Measurements from ENCODE around the gene CNTNAP5. TPM values are rescaled to one million over a fixed set of nuclear protein-coding genes. Genes with fewer than 3 reads are reported as not detected.

Gene CNTNAP5
- polyA plus RNA-seq, 4 donors = 0.03 to 0.12 TPM; not detected in 2

DNA sequence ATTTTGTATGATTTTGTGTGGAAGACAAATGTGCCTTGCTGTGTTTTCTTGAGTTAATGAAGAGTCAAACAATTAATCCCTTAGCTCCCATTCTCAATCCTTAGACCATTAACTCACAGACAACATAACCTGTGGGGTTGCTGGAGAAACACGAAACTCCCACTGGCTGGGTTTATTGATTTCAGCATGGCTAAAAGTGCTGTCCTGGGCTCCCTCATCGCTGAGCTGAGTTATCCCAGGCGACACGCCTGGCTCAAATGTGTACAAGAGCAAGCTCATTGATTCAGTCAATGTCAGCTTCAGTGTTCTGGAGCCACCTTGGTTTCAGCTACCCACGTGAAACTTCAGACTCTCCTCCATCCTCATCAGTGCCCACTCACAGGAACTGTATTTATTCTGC, 896.1 kb downstream of the CNTNAP5 start:
- H3K27me3 ChIP-seq (ENCODE audit: control insufficient read depth in 3 of 3, insufficient read depth in 3 of 3, low read length in 3 of 3) = no peaks in the 10 kb centered on the region
- WGBS, 3 donors = 58 to 67% (median 66%) methylated on average over 5 of the region's 5 CpGs
- no peaks in the 10 kb centered on the region for H3K36me3 ChIP-seq (ENCODE audit: control insufficient read depth in 3 of 3, insufficient read depth in 2 of 3, low read depth in 1 of 3, low read length in 3 of 3)
- no peaks in the 10 kb centered on the region for H3K4me1 ChIP-seq (ENCODE audit: control insufficient read depth in 3 of 3, insufficient read depth in 2 of 3, low read depth in 1 of 3, low read length in 2 of 3)
- H3K27ac ChIP-seq (ENCODE audit: low read depth in 1 of 3, low read length in 2 of 3) = no peak overlapping the region
- H3K9me3 ChIP-seq (ENCODE audit: control insufficient read depth in 2 of 2, insufficient read depth in 1 of 2, low read depth in 1 of 2, low read length in 1 of 2) = no peaks in the 10 kb centered on the region
- no peak overlapping the region for H3K4me3 ChIP-seq (ENCODE audit: low read depth in 1 of 3, low read length in 3 of 3)
- FAIRE-seq = no peak
- DNase-seq = no peak

DNA sequence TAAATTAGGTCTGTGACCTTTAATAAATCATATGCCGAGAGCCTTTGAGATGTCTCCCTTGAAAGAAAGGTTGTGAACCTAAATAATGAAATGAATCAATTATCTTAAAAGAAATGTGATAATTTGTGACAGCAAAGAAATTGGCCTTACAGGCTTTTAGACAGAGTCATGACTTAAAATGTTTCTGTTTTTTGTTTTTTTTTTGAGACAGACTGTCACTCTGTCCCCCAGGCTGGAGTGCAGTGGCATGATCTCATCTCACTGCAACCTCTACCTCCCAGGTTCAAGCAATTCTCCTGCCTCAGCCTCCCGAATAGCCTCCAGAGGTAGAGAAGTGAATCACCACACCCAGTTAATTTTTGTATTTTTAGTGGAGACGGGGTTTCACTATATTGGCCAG, 898.0 kb downstream of the CNTNAP5 start:
- FAIRE-seq (no peak), DNase-seq (no peak)
- Histone ChIP-seq H3K27me3 (ENCODE audit: control insufficient read depth in 3 of 3, insufficient read depth in 3 of 3, low read length in 3 of 3) (no peaks in the 10 kb centered on the region), H3K27ac (ENCODE audit: low read depth in 1 of 3, low read length in 2 of 3) (no peak overlapping the region), H3K9me3 (ENCODE audit: control insufficient read depth in 2 of 2, insufficient read depth in 1 of 2, low read depth in 1 of 2, low read length in 1 of 2) (no peaks in the 10 kb centered on the region), H3K36me3 (ENCODE audit: control insufficient read depth in 3 of 3, insufficient read depth in 2 of 3, low read depth in 1 of 3, low read length in 3 of 3) (no peaks in the 10 kb centered on the region), H3K4me3 (ENCODE audit: low read depth in 1 of 3, low read length in 3 of 3) (no peak overlapping the region), H3K4me1 (ENCODE audit: control insufficient read depth in 3 of 3, insufficient read depth in 2 of 3, low read depth in 1 of 3, low read length in 2 of 3) (no peaks in the 10 kb centered on the region)
- 91 to 92% (median 91%) methylated on average over 3 of the region's 3 CpGs for WGBS, 3 donors

DNA sequence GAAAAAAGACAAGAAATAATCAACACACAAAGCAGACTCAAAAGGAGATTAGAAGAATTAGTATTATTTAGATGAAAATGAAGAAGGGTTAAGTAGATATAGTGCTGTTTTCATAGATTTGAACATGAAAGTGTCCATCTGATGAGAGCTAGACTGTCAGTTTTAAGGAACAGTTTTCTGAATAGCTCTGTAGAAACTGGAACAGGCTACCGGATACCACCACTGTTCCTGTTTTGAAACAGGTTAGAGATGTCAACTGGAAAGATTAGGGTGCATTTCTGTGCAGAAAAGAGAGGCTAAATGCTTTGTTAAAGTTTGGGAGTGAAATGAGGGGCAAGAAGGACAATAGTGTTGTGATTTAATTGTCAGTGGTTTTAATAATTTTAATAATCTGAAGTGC, 908.8 kb downstream of the CNTNAP5 start:
- H3K9me3 ChIP-seq (ENCODE audit: control insufficient read depth in 2 of 2, insufficient read depth in 1 of 2, low read depth in 1 of 2, low read length in 1 of 2) = no peaks in the 10 kb centered on the region
- H3K4me1 ChIP-seq (ENCODE audit: control insufficient read depth in 3 of 3, insufficient read depth in 2 of 3, low read depth in 1 of 3, low read length in 2 of 3) = no peaks in the 10 kb centered on the region
- no peak for FAIRE-seq
- no peak overlapping the region for H3K4me3 ChIP-seq (ENCODE audit: low read depth in 1 of 3, low read length in 3 of 3)
- no peaks in the 10 kb centered on the region for H3K36me3 ChIP-seq (ENCODE audit: control insufficient read depth in 3 of 3, insufficient read depth in 2 of 3, low read depth in 1 of 3, low read length in 3 of 3)
- no peak for DNase-seq
- WGBS, 3 donors = 67 to 88% (median 71%) methylated on average over 1 of the region's 1 CpG
- no peak overlapping the region for H3K27ac ChIP-seq (ENCODE audit: low read depth in 1 of 3, low read length in 2 of 3)
- no peaks in the 10 kb centered on the region for H3K27me3 ChIP-seq (ENCODE audit: control insufficient read depth in 3 of 3, insufficient read depth in 3 of 3, low read length in 3 of 3)

DNA sequence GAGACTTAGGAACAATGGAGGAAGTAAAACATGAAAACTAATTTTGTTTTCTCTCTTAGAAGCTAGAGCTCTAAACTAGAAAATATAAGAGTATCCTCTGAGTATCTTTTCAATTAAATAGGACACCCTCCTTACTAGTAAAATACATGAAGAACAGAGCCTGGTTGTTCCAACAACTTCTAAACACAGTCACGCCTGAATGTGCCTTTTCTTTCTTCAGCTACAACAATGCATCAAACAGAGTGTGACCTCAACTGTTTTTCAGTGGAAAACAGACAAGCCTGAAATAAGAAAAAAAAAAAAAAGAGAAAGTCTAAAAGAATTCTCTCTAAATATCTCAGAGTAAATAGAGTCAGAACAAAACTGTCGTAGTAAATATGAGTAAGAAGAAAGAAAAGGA, 928.8 kb downstream of the CNTNAP5 start:
- Histone ChIP-seq H3K36me3 (ENCODE audit: control insufficient read depth in 3 of 3, insufficient read depth in 2 of 3, low read depth in 1 of 3, low read length in 3 of 3) (no peaks in the 10 kb centered on the region), H3K4me3 (ENCODE audit: low read depth in 1 of 3, low read length in 3 of 3) (no peak overlapping the region), H3K27me3 (ENCODE audit: control insufficient read depth in 3 of 3, insufficient read depth in 3 of 3, low read length in 3 of 3) (no peaks in the 10 kb centered on the region), H3K27ac (ENCODE audit: low read depth in 1 of 3, low read length in 2 of 3) (no peak overlapping the region), H3K9me3 (ENCODE audit: control insufficient read depth in 2 of 2, insufficient read depth in 1 of 2, low read depth in 1 of 2, low read length in 1 of 2) (no peaks in the 10 kb centered on the region), H3K4me1 (ENCODE audit: control insufficient read depth in 3 of 3, insufficient read depth in 2 of 3, low read depth in 1 of 3, low read length in 2 of 3) (no peaks in the 10 kb centered on the region)
- DNase-seq (no peak), FAIRE-seq (no peak)
- WGBS, 3 donors = 80 to 88% (median 81%) methylated on average over 2 of the region's 2 CpGs

- no peak overlapping the region for H3K27ac ChIP-seq (ENCODE audit: low read depth in 1 of 3, low read length in 2 of 3)
- WGBS, 3 donors = 57 to 77% (median 69%) methylated on average over 1 of the region's 1 CpG
- H3K4me3 ChIP-seq (ENCODE audit: low read depth in 1 of 3, low read length in 3 of 3) = no peak overlapping the region
- H3K9me3 ChIP-seq (ENCODE audit: control insufficient read depth in 2 of 2, insufficient read depth in 1 of 2, low read depth in 1 of 2, low read length in 1 of 2) = no peaks in the 10 kb centered on the region
- H3K4me1 ChIP-seq (ENCODE audit: control insufficient read depth in 3 of 3, insufficient read depth in 2 of 3, low read depth in 1 of 3, low read length in 2 of 3) = no peaks in the 10 kb centered on the region
- FAIRE-seq (no peak), DNase-seq (no peak)
- no peaks in the 10 kb centered on the region for H3K27me3 ChIP-seq (ENCODE audit: control insufficient read depth in 3 of 3, insufficient read depth in 3 of 3, low read length in 3 of 3)
- no peaks in the 10 kb centered on the region for H3K36me3 ChIP-seq (ENCODE audit: control insufficient read depth in 3 of 3, insufficient read depth in 2 of 3, low read depth in 1 of 3, low read length in 3 of 3)
Observed at GRCh38 chr2:124959581-124959980, 934.5 kb downstream of the CNTNAP5 start.

- H3K36me3 ChIP-seq (ENCODE audit: control insufficient read depth in 3 of 3, insufficient read depth in 2 of 3, low read depth in 1 of 3, low read length in 3 of 3) = no peaks in the 10 kb centered on the region
- no peak for DNase-seq
- no peaks in the 10 kb centered on the region for H3K9me3 ChIP-seq (ENCODE audit: control insufficient read depth in 2 of 2, insufficient read depth in 1 of 2, low read depth in 1 of 2, low read length in 1 of 2)
- no peak overlapping the region for H3K4me3 ChIP-seq (ENCODE audit: low read depth in 1 of 3, low read length in 3 of 3)
- 67 to 75% (median 70%) methylated on average over 4 of the region's 4 CpGs for WGBS, 3 donors
- no peaks in the 10 kb centered on the region for H3K27me3 ChIP-seq (ENCODE audit: control insufficient read depth in 3 of 3, insufficient read depth in 3 of 3, low read length in 3 of 3)
- FAIRE-seq = no peak
- no peaks in the 10 kb centered on the region for H3K4me1 ChIP-seq (ENCODE audit: control insufficient read depth in 3 of 3, insufficient read depth in 2 of 3, low read depth in 1 of 3, low read length in 2 of 3)
- no peak overlapping the region for H3K27ac ChIP-seq (ENCODE audit: low read depth in 1 of 3, low read length in 2 of 3)
Observed at GRCh38 chr2:124961132-124961531, 936.0 kb downstream of the CNTNAP5 start.
